AG08396 (cell line): Measurements from ENCODE around the gene CARHSP1.
"Not testable (repeated sequence)": the region's sequence is repeated elsewhere in the genome, so short reads cannot be mapped to it uniquely, and the experiment has no call there.

Experiments
- DNase-seq: peaks from one replicate; pipeline ENCODE4 v3.0.0; 2012; ENCODE audit warnings: low spot score, mixed read lengths

The CARHSP1 gene

DNA sequence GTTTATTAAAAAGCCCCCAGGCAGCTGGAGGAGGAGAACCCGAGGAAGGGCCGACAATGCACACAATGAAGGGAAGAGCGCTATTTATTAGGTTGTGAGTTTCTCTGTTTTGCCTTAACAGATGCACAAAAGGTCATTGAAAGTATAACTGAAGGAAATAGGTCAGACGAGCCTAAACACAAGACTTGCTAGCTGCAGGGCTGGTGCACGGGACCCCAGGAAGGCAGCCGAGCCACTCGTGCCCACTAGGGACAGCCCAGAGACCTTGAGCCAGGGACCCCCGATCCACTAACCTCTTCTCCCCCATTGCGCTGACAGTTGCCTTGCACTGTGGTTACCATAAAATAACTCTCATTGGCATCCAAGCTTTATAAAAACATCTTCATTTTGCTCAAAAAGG is 24.6 kb upstream of the CARHSP1 start:
- no peak for DNase-seq

DNA sequence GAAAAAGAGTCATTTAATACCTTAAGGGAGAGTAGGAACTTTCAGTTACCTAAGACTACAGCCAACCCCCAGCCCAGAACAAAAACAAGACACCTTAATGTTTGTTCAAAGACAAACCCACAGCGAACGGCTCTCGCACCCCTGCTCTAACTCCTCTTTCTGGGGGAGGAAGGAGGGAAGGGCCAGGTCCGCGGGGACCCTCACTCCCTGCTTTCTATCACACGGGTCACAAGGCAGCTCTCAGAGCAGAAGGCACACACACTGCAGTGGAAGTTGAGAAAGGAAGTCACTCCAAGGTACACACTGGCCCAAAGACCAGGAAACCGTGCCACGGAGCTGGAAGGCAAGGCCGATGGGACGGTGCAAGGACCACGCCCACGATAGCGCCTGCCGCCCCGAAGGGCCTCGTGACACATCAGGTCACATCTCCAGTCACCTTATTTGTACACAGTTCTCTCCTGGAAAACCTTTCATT is 23.3 kb upstream of the CARHSP1 start:
- DNase-seq: no peak

GRCh38 chr16:8890549-8890921 is 21.7 kb upstream of the CARHSP1 start:
- no peak for DNase-seq

- no peak for DNase-seq
Measured at GRCh38 chr16:8889893-8890548, 21.2 kb upstream of the CARHSP1 start.

DNA sequence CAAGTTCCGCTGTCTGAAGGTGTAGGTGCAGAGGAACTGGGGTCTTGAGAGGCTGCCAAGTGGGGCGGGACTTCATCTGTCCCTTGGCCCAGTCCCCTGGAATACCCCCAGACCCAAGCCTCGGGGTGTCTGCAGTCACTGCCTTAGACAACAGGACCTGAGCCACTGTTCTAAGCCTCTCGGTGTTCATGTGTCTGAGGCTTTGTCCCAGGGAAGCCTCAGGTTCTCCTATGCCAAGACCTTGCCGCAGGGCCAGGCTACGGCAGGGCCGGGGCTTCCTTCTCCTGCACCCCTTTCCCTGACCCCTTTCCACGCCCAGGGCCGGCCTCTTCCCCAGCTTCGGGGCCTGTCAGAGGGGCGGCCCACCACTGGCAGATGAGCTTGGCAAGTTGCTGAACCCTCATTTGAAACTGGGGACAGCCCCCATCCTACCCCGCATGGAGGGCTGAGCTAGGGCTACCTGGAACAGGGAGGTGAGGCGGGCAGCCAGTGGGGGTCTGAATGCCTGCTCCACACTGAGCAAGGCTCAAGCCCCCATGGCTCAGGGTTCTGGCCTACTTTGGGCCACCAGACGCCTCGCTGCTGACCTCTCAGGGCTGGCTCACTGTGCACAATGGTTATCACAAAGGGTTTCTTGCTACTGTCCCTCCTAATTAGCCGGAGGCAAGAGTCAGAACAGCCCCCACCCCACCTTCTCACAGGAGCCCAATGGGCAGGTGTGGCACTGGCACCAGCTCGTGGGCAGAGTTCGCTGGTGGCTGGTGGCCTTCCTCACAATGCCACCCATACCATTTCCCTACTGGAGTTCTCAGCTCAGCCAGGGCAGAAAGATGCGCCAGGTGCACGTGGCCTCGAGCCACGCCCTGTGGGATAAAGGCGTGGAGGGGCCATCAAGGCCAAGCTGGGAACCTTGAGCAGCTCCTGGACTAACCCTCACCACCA is 20.4 kb upstream of the CARHSP1 start:
- no peak for DNase-seq

- peak; percentile 70 for DNase-seq
Measured at GRCh38 chr16:8887952-8888560, 19.2 kb upstream of the CARHSP1 start.

- no peak for DNase-seq
Measured at GRCh38 chr16:8887431-8887765, 18.6 kb upstream of the CARHSP1 start.

DNA sequence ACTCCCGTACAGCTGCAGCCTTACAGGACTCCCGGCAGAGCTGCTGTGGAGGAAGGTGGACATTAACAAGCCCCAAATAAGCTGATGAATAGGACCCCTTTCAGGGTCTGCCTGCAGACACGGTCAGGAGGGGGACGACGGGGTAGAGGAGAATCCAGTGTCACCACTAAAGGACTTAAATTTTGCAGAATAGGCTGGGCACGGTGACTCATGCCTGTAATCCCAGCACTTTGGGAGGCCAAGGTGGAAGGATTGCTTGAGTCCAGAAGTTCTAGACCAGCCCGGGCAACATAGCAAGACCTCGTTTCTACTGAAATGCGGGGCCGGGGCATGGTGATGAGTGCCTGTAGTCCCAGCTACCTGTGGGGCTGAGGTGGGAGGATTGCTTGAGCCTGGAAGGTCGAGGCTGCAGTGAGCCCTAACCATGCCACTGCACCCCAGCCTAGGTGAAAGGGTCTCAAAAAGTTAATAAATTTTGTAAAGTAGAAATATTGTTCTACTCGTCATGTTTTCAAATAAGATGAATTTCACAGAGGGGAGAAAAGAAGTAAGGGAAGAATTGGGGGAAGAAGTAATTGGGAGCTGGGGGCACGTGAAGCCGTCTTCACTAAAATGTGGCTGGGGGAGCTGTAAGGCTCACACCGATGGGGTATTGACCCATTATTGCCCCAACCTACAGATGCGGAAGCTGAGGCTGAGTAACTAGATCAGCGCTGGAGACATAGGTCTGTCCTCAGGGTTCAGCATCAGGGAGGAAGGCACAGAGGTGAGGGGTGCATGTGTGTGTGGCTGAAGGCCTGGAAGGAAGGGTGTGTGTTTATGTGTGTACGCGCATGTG is 18.0 kb upstream of the CARHSP1 start:
- DNase-seq: no peak

GRCh38 chr16:8885674-8886592 is 17.1 kb upstream of the CARHSP1 start:
- peak; percentile 43 for DNase-seq

GRCh38 chr16:8882725-8883377 is 14.0 kb upstream of the CARHSP1 start:
- no peak for DNase-seq

GRCh38 chr16:8882041-8882617 is 13.3 kb upstream of the CARHSP1 start, which contains the start of gene LITAFD:
LITAFD (plus strand) TSS chr16:8882351; CDS start chr16:8884356, 2,005 bp downstream.
- DNase-seq: no peak

DNA sequence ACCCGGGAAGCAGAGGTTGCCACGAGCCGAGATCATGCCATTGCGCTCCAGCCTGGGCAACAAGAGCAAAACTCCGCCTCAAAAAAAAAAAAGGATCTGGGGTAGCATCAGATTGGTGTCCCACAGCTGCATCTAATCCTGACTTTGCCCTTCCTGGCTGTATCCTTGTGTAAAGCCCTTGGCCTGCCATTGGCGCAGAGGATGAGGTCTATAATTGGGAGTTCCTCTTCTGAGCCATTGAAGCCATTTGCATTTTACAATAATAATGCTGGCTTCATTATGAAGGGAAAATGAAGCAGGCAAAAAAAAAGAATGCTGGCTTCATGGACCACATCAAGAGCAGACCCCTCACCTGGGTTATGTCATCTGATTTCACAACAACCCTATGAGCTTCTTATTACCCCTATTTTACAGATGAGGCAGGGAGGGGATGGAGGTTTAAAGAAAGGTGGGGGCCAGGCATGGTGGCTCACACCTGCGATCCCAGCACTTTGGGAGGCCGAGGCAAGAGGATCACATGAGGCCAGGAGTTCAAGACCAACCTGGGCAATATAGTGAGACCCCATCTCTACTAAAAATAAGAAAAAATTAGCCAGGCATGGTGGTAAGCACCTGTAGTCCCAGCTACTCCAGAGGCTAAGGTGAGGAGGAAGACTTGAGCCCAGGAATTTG is 12.2 kb upstream of the CARHSP1 start:
- DNase-seq: no peak

GRCh38 chr16:8878523-8878911 is 9.7 kb upstream of the CARHSP1 start:
- peak; percentile 66 for DNase-seq

DNA sequence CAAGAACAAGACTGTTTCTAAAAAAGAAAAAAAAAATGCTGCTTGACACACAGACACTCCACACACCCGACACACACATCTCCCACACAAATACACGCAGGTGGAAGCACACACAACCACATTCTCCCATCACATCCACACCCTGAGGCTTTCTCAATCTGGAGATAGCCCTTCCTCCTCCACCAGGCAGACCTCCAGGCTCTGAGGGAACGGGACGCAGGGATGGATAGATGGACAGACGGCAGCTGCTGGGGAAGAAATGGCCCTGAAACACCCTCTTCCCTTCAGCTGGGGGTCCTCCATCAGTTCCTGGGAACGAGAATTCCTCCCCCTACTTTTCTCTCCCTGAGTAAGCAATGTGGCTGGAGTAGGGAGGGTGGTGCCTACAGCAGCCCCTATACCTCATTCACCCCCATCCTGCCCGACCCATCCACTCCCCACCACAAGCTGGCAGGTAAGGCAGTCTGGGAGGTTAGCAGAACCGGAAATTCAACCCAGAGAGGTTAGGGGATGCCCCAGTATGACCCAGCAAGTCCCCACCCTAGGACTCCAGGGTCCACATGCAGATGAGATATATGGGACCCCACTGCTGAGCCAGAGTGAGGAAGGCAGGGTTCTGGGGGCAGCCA is 9.2 kb upstream of the CARHSP1 start:
- DNase-seq: no peak

GRCh38 chr16:8875317-8875716 is 6.5 kb upstream of the CARHSP1 start:
- DNase-seq: not testable (repeated sequence)

DNA sequence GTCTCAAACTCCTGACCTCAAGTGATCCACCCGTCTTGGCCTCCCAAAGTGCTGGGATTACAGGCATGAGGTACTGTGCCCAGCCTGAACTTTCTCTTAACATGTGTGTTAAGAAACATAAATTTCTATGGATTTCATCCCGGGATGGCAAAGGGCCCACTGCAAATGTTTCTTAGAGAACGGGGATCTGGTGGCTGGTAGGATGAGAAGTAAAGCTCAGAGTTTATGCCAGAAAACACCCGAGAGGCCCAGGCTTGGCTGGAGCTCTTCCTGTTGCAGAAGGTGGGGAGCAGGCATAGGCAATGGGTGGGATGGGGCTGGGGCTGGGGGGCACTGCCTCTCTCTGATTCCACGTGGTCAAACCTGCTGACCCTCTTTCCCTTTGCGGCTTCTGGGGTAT is 5.6 kb upstream of the CARHSP1 start:
- no peak for DNase-seq

DNA sequence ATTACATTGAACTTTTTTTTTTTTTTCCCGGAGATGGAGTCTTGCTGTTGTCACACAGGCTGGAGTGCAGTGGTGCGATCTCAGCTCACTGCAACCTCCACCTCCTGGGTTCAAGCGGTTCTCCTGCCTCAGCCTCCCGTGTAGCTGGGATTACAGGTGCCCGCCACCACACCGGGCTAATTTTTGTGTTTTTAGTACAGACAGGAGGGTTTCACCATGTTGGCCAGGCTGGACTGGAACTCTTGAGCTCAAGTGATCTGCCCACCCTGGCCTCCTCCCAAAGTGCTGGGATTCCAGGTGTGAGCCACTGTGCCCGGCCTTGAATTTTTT is 5.0 kb upstream of the CARHSP1 start:
- DNase-seq: not testable (repeated sequence)

GRCh38 chr16:8872967-8873865 is 4.4 kb upstream of the CARHSP1 start:
- no peak for DNase-seq
